T47D (cell line): Measurements from ENCODE around the gene EGLN1.

ENCODE experiments used
- DNase-seq, 2 experiments: peaks; one replicate each; pipeline versions ENCODE4 v3.0.0 to v3.0.0-alpha.2; 2011 to 2012; ENCODE audit warnings: low read depth in 1 of 2, low spot score in 1 of 2
- JUND ChIP-seq: IDR thresholded peaks from 2 replicates; pipeline ENCODE4 v1.6.1; 2012; ENCODE audit warnings: low read depth
- in situ Hi-C: cut with HindIII; loops from 2 replicates; pipeline ENCODE4 v1.10.0; 2016; ENCODE audit warnings: low sequenced_read_pairs, low pct_unique_long_range_greater_than_20kb

The EGLN1 gene

GRCh38 chr1:231419147-231419546 is 2.9 kb downstream of the EGLN1 start:
- TF ChIP-seq JUND = no peak
- in situ Hi-C loops = no loop called here
- no peak for DNase-seq

GRCh38 chr1:231418741-231419107 is 3.4 kb downstream of the EGLN1 start:
- in situ Hi-C loops = no loop called here
- no peak for TF ChIP-seq JUND
- no peak for DNase-seq

- no peak for DNase-seq
- TF ChIP-seq JUND = no peak
- in situ Hi-C loops = no loop called here
Observed at GRCh38 chr1:231418101-231418740, 3.9 kb downstream of the EGLN1 start.

- no peak for DNase-seq
- TF ChIP-seq JUND = no peak
- in situ Hi-C loops = no loop called here
Observed at GRCh38 chr1:231417513-231417912, 4.6 kb downstream of the EGLN1 start.

DNA sequence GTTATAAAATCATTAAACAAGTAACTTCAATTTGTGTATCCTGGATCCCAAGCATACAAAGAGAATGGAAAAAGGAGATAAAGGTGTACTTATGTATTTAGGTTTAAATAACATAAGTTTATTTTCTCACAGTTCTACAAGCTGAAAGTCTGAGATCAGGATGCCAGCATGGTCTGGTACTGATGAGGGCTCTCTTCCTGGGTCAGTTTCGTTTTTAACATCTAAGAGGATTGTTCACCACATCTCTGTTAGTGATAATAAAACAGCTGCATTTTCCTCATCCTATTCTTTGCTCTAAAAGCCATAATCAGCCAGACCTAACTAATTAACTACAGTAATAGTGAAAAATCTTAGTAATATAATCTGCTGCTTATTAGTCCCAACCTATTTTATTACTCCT is 5.2 kb downstream of the EGLN1 start:
- no peak for DNase-seq
- TF ChIP-seq JUND = no peak
- in situ Hi-C loops = no loop called here

DNA sequence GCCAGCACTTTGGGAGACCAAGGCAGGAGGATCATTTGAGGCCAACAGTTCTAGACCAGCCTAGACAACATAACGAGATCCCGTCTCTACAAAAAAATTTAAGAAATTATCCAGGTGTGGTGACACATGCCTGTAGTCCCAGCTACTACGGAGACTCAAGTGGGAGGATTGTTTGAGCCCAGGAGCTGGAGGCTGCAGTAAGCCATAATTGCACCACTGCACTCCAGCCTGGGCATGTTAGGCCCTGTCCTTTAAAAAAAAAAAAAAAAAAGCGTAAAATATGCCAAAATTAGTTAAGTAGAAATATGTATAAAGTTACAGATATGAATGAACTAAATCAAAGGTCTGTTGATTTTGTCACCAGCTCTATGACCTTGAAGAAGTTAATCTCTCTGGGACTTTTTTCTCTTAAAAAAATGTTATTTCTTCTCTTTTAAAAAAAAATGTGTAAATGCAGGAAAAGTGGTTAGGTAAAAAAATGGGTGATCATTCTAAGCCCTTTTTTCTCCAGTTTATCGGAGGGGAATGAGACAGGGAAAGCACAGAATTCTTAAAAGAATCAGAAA is 7.0 kb downstream of the EGLN1 start:
- no peak for DNase-seq
- no peak for TF ChIP-seq JUND
- in situ Hi-C loops = no loop called here

DNA sequence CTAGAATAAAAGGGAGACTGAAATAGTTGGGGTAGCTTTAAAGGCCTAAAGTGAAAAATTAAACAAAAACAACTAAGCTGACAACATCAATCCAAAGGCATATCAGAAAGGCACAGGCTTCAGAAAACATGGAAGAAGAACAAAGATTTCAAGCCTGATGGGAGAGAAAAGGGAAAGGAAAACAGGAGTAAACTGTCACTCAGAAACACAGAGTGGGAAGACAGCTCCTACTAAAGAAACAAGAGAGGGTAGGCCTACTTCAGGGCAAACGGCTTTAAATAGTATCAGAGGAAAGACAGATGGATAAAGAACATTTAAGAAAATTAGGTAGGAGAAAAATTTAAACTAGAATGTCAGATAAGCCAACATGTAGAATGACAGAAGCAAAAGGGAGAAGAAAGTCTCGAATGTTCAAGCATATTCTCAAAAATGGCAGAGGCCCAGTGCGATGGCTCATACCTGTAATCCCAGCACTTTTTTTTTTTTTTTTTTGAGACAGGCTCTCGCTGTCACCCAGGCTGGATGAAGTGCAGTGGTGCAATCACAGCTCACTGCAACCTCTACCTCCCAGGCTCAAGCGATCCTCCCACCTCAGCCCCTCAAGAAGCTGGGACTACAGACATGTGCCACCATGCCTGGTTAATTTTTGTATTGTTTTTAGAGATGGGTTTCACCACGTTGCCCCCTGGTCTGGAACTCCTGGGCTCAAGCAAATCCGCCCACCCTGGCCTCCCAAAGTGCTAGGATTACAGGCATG is 7.6 kb downstream of the EGLN1 start:
- in situ Hi-C loops = no loop called here
- TF ChIP-seq JUND = no peak
- no peak for DNase-seq

DNA sequence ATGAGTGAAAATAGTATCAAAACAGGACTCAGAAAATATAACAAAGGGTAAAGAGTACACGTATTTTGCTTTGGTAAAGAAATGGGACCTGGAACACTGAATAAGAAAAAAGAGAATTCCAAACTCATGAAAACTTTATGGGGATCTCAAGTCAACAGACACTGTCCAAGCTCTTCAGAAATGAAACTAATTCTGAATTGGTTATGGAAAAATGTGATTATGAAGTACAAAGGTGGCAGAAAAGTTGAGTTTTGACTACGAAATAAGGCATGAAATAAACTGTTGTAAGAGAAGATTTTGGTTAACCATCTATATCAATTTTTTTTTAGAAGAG is 8.4 kb downstream of the EGLN1 start:
- TF ChIP-seq JUND = no peak
- DNase-seq = no peak
- in situ Hi-C loops = no loop called here

DNA sequence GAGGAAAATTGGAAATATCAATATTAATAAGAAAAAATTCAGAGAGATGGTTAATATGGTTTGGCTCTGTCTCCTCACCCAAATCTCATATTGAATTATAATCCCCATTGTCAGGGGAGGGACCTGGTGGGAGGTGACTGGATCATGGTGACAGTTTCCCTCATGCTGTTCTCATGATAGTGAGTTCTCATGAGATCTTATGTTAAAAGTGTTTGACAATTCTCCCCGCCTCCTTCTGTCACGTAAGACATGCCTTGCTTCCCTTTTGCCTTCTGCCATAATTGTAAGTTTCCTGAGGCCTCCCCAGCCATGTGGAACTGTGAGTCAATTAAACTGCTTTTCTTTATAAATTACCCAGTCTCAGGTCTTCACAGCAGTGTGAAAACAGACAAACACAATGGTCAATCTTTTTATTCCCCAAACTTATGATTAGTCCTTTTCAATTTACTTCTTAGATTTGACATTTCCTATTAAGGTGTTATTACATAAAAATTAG is 11.0 kb downstream of the EGLN1 start:
- TF ChIP-seq JUND = no peak
- DNase-seq = no peak
- in situ Hi-C loops = no loop called here

GRCh38 chr1:231410036-231410612 is 12.0 kb downstream of the EGLN1 start:
- no peak for DNase-seq
- in situ Hi-C loops = no loop called here

DNA sequence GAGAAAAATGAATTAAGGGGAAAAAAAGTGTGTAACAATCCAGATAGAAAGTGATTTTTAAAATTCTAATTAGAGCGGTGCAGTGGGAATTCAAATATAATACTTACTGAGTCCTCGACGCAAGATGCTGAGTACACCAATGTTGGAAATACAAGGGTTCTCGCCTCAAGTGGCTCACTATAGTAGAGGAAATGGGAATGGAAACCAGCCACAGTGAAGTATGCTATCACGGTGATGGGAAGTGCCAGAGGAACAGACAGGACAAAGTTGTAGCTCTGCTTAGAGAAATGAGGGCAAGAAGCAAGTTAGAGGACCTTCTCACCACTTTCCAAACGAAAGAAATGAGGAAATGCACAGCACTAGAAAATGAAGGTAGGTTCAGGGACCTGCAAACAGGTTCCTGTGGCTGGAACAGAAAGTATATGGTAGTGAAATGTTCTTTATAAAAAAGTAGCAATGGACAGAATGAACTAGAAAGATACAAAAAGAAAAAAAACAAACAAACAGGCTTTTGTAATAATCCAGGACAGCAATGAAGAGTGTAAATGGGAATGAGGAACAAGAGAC is 13.5 kb downstream of the EGLN1 start:
- no peak for DNase-seq
- in situ Hi-C loops = no loop called here

More at GRCh38 chr1:231410036-231410612, 12.0 kb downstream of the EGLN1 start:
- no peak for TF ChIP-seq JUND

GRCh38 chr1:231407547-231408396 is 14.3 kb downstream of the EGLN1 start:
- in situ Hi-C loops = no loop called here
- TF ChIP-seq JUND = no peak

More for the DNA sequence above, 13.5 kb downstream of the EGLN1 start:
- no peak for TF ChIP-seq JUND

GRCh38 chr1:231407049-231407448 is 15.0 kb downstream of the EGLN1 start:
- no peak for TF ChIP-seq JUND
- in situ Hi-C loops = no loop called here
- no peak for DNase-seq

More at GRCh38 chr1:231407547-231408396, 14.3 kb downstream of the EGLN1 start:
- no peak for DNase-seq
